Peyer's patch (tissue), 4 donors: ENCODE data around the gene LIN54.

ENCODE experiments used
- CTCF ChIP-seq, 6 experiments: fragments of 450-650 bp in 4 of 6; fragments of 200-600 bp in 2 of 6; sonication (generic) in 1 of 6; IDR thresholded peaks; one replicate each; pipeline ENCODE4 v1.5.1; 2017 to 2019; ENCODE audit warnings: antibody characterized with exemption in 6 of 6, mild to moderate bottlenecking in 3 of 6, moderate library complexity in 1 of 6
- POLR2A ChIP-seq, 2 donors: fragments of 450-650 bp; IDR thresholded peaks; one replicate each; pipeline ENCODE4 v1.5.1; 2017; ENCODE audit warnings: antibody characterized with exemption in 2 of 2, mild to moderate bottlenecking in 2 of 2, moderate library complexity in 2 of 2

- TF ChIP-seq CTCF (IDR thresholded peaks at IDR 0.05) (no peak), POLR2A (IDR thresholded peaks at IDR 0.05) (no peak)
Observed at GRCh38 chr4:82899374-82900065, 111.1 kb downstream of the LIN54 start.
